ENCODE measurements around the gene SLC28A2.

Gene SLC28A2

GRCh38 chr15:45265506-45265905 is 13.5 kb downstream of the SLC28A2 start:
- Histone ChIP-seq H3K36me3 (no peaks in the 10 kb centered on the region), H3K4me3 (ENCODE audit: low read depth, low read length) (no peak overlapping the region), H3K9me3 (ENCODE audit: severe bottlenecking) (no peaks in the 10 kb centered on the region), H3K27me3 (ENCODE audit: insufficient read depth, low read depth, severe bottlenecking) (no peaks in the 10 kb centered on the region), H3K27ac (no peak overlapping the region)
- TF ChIP-seq CTCF (IDR thresholded peaks at IDR 0.05; ENCODE audit: low read depth, low read length) = no peak
- DNase-seq = no peak

- Histone ChIP-seq H3K4me3 (ENCODE audit: low read depth, low read length) (no peak overlapping the region), H3K27me3 (ENCODE audit: insufficient read depth, low read depth, severe bottlenecking) (no peaks in the 10 kb centered on the region), H3K36me3 (no peaks in the 10 kb centered on the region), H3K27ac (no peak overlapping the region), H3K9me3 (ENCODE audit: severe bottlenecking) (no peaks in the 10 kb centered on the region)
- TF ChIP-seq CTCF (IDR thresholded peaks at IDR 0.05; ENCODE audit: low read depth, low read length) = peak; percentile 48
- DNase-seq = peak; percentile 35
Measured at GRCh38 chr15:45268135-45268534, 16.1 kb downstream of the SLC28A2 start.

- no peak for DNase-seq
- no peak for TF ChIP-seq CTCF (IDR thresholded peaks at IDR 0.05; ENCODE audit: low read depth, low read length)
- Histone ChIP-seq H3K27me3 (ENCODE audit: insufficient read depth, low read depth, severe bottlenecking) (no peaks in the 10 kb centered on the region), H3K4me3 (ENCODE audit: low read depth, low read length) (no peak overlapping the region), H3K9me3 (ENCODE audit: severe bottlenecking) (no peaks in the 10 kb centered on the region), H3K36me3 (no peaks in the 10 kb centered on the region), H3K27ac (no peak overlapping the region)
Measured at GRCh38 chr15:45274636-45275380, 22.8 kb downstream of the SLC28A2 start.

GRCh38 chr15:45276831-45277230 is 24.8 kb downstream of the SLC28A2 start:
- DNase-seq = no peak
- Histone ChIP-seq H3K27me3 (ENCODE audit: insufficient read depth, low read depth, severe bottlenecking) (no peaks in the 10 kb centered on the region), H3K36me3 (no peaks in the 10 kb centered on the region), H3K27ac (no peak overlapping the region), H3K9me3 (ENCODE audit: severe bottlenecking) (no peaks in the 10 kb centered on the region), H3K4me3 (ENCODE audit: low read depth, low read length) (no peak overlapping the region)
- peak; percentile 51; the same call in 1 of the 2 replicates for TF ChIP-seq CTCF (IDR thresholded peaks at IDR 0.05; ENCODE audit: low read depth, low read length)

GRCh38 chr15:45279024-45279698 is 27.1 kb downstream of the SLC28A2 start:
- Histone ChIP-seq H3K9me3 (ENCODE audit: severe bottlenecking) (no peaks in the 10 kb centered on the region), H3K27me3 (ENCODE audit: insufficient read depth, low read depth, severe bottlenecking) (no peaks in the 10 kb centered on the region), H3K4me3 (ENCODE audit: low read depth, low read length) (peak overlapping the region; percentile 56), H3K27ac (peak overlapping the region; percentile 63), H3K36me3 (no peaks in the 10 kb centered on the region)
- peak; percentile 97 for DNase-seq
- no peak for TF ChIP-seq CTCF (IDR thresholded peaks at IDR 0.05; ENCODE audit: low read depth, low read length)
